ENCODE data around the gene ANKEF1. TPM values are rescaled to one million over a fixed set of nuclear protein-coding genes. Genes with fewer than 3 reads are reported as not detected.

Gene ANKEF1
- total RNA-seq, result 1 to 10 TPM in 3 of 4 donors, under 1 TPM in 1; 0.87 to 2.4 (median 1.7) TPM

DNA sequence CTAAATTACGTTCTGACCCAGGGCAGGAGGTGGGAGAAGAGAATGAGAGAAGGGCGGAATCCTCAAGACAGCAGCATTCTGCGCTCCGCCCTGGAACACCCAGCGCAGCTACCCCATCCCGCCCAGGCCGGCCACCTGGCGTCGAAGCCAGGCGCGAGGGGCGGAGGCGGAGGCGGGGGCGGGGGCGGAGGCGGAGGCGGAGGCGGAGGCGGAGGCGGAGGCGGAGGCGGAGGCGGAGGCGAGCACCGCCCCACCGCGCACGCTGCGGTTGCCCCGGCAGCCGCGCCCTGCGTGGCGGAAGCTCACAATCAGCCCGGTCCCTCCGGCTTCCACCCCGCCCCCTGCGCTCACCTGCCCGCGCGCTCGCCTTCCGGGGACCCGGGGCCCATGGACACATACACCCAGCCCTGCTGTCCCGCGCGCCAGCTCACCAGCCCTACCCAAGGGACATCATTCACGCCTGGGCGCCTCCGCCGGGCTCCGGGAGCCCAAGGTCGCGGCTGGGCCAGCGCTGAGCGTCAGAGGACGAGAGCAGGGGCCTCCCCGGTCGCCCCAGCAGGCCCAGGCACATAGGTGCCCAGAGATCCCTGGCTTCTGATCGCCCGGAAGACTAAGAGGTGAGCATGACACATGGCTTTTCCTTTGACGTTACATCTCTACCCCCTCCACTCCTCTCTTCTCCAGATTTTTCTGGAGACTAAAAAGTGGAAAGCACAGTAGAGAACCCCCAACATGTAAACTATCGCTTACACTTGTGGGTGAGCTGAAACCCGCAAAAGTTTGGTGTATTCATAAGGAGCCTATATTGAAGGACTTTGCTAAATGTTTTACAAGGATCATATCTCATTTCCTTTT is at the start of gene ANKEF1:
Gene ANKEF1, plus strand, starts transcription at position 271 of the 855 bp plus-strand sequence. CDS start 3,315 bp downstream, outside the sequence.
- H3K4me1 ChIP-seq, result peaks cover 0 to 8% (median 2%) of the 10 kb centered on the region in 4 donors
- peak within 1 kb of the TSS; percentile 34 to 59 (median 48) for H3K4me3 ChIP-seq
- peak; percentile 18 to 22 for DNase-seq (ENCODE audit: low spot score in 2 of 2)
- 3 to 6% methylated on average over 42 to 50 of the region's 65 CpGs for WGBS, 2 donors
- H3K27ac ChIP-seq, result peak within 1 kb of the TSS in 2 of 4 donors; percentile 71 to 80
- TF ChIP-seq EP300 (IDR thresholded peaks at IDR 0.05), result peak in 1 of 2 donors; percentile 30
- TF ChIP-seq POLR2A (IDR thresholded peaks at IDR 0.05), result no peak
- no peaks in the 10 kb centered on the region for H3K9me3 ChIP-seq
- H3K27me3 ChIP-seq, result no peaks in the 10 kb centered on the region
- no peaks in the 10 kb centered on the region for H3K36me3 ChIP-seq

DNA sequence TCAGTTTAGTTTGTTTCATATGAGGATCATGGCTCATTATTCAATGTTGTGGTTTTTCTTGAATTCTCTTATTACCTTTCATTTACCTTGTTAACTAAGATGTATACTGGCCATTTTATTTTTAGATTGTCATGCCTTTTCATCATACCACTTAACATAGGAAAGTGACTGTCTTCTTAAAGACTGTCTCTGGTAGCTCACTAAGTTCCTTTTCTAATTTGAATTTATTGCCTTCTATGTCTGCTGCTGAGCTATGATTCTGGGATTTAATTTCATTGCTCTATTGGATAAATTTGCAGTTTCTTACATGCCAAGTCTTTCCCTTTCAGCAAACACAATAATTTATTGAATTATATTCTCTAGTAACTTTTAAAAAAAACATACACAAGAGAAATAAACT is 49.5 kb upstream of the ANKEF1 start:
- H3K4me3 ChIP-seq, result no peak overlapping the region
- H3K27me3 ChIP-seq, result no peaks in the 10 kb centered on the region
- DNase-seq (ENCODE audit: low spot score in 2 of 2), result no peak
- no peaks in the 10 kb centered on the region for H3K9me3 ChIP-seq
- H3K4me1 ChIP-seq, result peaks cover 0 to 15% (median 3%) of the 10 kb centered on the region in 4 donors
- H3K36me3 ChIP-seq, result no peaks in the 10 kb centered on the region
- TF ChIP-seq, protein P1, sequence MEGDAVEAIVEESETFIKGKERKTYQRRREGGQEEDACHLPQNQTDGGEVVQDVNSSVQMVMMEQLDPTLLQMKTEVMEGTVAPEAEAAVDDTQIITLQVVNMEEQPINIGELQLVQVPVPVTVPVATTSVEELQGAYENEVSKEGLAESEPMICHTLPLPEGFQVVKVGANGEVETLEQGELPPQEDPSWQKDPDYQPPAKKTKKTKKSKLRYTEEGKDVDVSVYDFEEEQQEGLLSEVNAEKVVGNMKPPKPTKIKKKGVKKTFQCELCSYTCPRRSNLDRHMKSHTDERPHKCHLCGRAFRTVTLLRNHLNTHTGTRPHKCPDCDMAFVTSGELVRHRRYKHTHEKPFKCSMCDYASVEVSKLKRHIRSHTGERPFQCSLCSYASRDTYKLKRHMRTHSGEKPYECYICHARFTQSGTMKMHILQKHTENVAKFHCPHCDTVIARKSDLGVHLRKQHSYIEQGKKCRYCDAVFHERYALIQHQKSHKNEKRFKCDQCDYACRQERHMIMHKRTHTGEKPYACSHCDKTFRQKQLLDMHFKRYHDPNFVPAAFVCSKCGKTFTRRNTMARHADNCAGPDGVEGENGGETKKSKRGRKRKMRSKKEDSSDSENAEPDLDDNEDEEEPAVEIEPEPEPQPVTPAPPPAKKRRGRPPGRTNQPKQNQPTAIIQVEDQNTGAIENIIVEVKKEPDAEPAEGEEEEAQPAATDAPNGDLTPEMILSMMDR (IDR thresholded peaks at IDR 0.05), result no peak
- TF ChIP-seq EP300 (IDR thresholded peaks at IDR 0.05) (no peak), POLR2A (IDR thresholded peaks at IDR 0.05) (no peak)
- H3K27ac ChIP-seq, result no peak overlapping the region

DNA sequence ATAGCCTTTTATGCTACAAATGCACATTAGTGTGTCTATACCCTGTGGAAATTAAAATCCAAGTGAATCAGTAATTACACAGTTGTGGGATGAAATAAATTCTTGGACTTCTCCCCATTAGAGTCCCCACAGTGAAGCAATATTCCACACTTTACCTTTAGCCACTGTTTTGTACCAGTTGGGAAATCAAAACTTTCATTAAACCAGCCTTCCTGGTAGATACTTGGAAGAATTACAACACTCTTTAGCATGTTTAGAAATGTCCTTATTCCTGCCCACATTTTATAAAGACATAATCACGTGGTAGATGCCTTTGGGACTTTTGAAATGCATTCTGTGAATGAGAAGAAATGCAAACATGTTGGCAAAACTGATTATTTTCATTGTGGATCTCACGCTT is 49.0 kb upstream of the ANKEF1 start:
- TF ChIP-seq EP300 (IDR thresholded peaks at IDR 0.05), result no peak
- TF ChIP-seq, protein P1 (IDR thresholded peaks at IDR 0.05), result no peak
- no peak for TF ChIP-seq POLR2A (IDR thresholded peaks at IDR 0.05)
- Histone ChIP-seq H3K27me3 (no peaks in the 10 kb centered on the region), H3K27ac (no peak overlapping the region), H3K4me1 (peaks cover 0 to 15% (median 3%) of the 10 kb centered on the region in 4 donors), H3K36me3 (no peaks in the 10 kb centered on the region), H3K4me3 (no peak overlapping the region), H3K9me3 (no peaks in the 10 kb centered on the region)
- no peak for DNase-seq (ENCODE audit: low spot score in 2 of 2)
- WGBS, 2 donors, result 62 to 66% methylated on average over 2 of the region's 2 CpGs

DNA sequence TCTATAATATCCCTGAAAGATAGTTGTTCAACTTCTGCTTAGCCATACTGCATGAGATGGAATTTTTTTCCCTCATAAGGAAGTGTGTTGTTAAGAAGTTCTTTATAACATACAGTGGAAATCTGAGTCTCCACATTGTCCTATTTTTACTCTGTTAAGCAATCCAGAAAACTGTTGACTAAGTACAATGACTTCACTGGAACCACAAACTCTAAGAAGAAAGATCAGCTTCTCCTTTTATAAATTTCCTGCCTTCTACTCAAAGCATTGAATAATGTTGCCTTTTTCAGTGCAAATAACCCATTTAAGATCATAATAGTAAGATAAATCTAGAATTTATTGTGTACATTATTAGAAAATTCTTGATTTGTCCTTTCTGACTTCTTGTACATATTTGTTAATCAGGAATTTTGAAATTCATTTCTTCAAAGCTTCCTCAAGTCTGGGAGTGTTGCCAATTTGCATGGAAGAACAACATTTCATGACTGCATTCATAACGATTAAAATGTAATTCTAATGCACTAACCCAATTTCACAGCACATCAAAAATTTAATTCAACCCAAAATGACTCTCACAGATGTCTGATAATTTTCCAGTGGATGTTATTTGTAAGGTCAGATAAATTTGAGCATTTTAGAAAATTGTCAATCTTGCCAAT is 45.6 kb upstream of the ANKEF1 start:
- Histone ChIP-seq H3K27me3 (no peaks in the 10 kb centered on the region), H3K4me1 (peaks cover 0 to 15% (median 3%) of the 10 kb centered on the region in 4 donors), H3K4me3 (no peak overlapping the region), H3K27ac (peak overlapping the region in 2 of 4 donors; percentile 2 to 55), H3K36me3 (no peaks in the 10 kb centered on the region), H3K9me3 (no peaks in the 10 kb centered on the region)
- TF ChIP-seq, protein P1 (IDR thresholded peaks at IDR 0.05), result no peak
- peak; percentile 34 to 36 for TF ChIP-seq EP300 (IDR thresholded peaks at IDR 0.05)
- WGBS, 2 donors, result 0% methylated on average over 1 of the region's 1 CpG
- DNase-seq (ENCODE audit: low spot score in 2 of 2), result no peak

DNA sequence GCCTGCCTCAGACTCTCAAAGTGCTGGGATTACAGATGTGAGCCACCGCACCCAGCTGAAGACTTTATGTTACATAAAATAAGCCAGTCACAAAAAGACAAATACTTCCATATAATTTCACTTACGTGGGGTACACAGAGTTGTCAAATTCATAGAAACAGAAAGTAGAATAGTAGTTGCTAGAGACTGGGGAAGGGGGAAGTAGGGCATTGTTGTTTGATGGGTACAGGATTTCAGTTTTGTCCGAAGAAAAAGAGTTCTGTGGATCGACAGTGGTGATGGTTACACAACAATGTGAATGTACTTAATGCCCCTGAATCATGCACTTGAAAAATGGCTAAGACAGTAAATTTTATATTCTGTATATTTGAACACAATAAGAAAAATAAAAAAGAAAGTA is 41.6 kb upstream of the ANKEF1 start:
- TF ChIP-seq EP300 (IDR thresholded peaks at IDR 0.05) (no peak), POLR2A (IDR thresholded peaks at IDR 0.05) (no peak)
- TF ChIP-seq, protein P1 (IDR thresholded peaks at IDR 0.05), result no peak
- Histone ChIP-seq H3K4me3 (no peak overlapping the region), H3K4me1 (peaks cover 0 to 15% (median 3%) of the 10 kb centered on the region in 4 donors), H3K9me3 (no peaks in the 10 kb centered on the region), H3K27ac (no peak overlapping the region), H3K36me3 (no peaks in the 10 kb centered on the region), H3K27me3 (no peaks in the 10 kb centered on the region)
- WGBS, 2 donors, result 83 to 91% methylated on average over 4 of the region's 4 CpGs
- no peak for DNase-seq (ENCODE audit: low spot score in 2 of 2)
